GM19463 (cell line): ENCODE measurements around the gene STKLD1.
A peak's percentile ranks its signal among the peaks of the same experiment; 100 is the strongest.
"Not testable (repeated sequence)": the region's sequence is repeated elsewhere in the genome, so short reads cannot be mapped to it uniquely, and the experiment has no call there.

ENCODE experiments used
- ATAC-seq: cut with Tn5 transposase; IDR thresholded peaks from one replicate; pipeline ENCODE4 v1.9.1; 2021; ENCODE audit warnings: mild to moderate bottlenecking, moderate library complexity; ENCODE audit not compliant: unreplicated experiment

The STKLD1 gene

DNA sequence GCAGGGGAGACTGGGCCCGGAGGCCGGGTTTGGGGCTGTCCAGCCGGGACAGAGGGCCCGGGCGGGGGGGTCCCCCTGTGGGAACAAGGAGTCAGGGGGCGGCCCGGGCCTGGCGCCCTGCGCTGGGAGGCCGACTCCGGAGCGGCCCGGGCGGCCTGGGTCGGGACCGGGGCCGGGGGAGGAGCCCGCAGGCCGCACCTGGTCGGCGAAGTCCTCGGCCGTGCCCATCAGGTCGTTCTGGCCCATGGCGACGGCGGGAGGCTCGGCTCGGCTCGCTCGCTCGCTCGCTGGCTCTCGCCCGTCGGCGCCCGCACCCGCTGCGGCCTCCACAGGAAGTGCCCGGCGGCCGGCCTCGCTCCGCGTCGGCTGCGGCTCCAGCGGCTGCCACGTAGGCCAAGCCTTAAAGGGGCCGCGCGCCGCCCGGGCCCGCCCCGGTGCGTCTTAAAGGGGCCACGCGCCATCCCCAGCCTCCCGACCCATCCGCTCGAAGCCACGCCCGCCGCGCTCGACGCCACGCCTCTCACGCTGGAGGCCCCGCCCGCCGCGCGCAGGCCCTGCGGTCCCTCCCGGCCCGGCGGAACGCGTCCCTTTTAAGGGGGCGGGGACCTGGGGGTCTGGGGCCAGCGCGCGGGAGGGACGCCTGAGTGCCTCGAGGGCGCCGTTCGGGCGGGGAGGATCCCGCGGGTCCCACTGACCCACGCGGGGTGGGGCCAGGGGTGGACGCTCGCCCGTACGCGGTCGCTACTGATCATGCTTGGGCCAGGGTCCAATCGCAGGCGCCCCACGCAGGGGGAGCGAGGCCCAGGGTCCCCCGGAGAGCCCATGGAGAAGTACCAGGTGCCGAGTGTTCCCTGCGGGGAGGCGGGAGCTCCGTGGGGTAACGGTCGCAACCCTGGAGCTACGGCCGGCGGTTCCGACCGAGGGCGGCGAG lies at the start of gene STKLD1, which contains the start of gene SURF4:
Gene STKLD1 (plus strand): TSS at position 643 of the 931 bp plus-strand sequence. CDS start 108 bp downstream, at position 751.
Gene SURF4 (minus strand): TSS at position 337 of the 931 bp plus-strand sequence. CDS start 91 bp downstream, at position 246.
- ATAC-seq: peak; percentile 92

DNA sequence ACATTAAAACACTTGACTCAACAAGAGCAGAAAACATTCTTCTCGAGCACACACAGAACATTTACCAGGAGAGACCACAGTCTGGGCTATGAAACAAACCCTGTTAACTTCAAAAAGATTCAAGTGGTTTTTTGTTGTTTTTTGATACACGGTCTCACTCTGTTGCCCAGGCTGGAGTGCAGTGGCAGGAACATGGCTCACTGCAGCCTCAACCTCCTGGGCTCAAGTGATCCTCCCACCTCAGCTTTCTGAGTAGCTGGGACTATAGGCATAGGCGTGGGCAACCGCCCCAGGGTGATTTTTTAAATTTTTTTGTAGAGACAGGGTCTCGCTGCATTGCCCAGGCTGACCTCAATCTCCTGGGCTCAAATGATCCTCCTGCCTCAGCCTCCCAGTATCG lies 49.1 kb upstream of the STKLD1 start:
- ATAC-seq: not testable (repeated sequence)

DNA sequence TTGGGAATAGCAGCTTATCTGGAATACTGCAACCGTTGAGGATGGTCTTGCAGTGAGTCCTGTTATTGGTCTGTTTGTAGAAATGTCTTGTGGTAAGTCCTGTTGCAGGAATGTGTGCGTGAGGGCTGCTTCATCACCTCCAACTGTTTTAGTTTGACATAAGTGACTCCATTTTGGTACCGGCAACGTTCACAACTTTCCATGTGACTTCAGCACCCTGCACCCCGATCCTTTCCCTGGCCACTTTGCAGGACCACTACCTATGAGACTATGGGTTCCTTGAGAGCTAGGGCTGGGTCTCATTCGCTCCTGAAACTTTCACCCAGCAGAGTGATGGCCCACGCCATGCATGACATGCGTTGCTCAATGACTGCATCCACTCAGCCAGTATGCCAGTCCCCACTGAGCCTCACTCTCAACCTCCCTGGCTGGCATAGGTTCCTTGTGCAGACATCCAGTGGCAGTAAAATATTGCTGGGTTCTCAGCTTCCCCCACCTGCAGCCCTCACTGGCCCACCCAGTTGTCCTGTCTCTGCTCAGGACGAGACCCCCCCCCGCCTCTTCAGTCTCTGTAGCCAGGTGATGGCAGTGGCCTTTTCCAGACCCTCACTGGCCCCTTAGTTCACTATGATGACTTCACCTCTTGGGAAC lies 48.2 kb upstream of the STKLD1 start:
- no peak for ATAC-seq

DNA sequence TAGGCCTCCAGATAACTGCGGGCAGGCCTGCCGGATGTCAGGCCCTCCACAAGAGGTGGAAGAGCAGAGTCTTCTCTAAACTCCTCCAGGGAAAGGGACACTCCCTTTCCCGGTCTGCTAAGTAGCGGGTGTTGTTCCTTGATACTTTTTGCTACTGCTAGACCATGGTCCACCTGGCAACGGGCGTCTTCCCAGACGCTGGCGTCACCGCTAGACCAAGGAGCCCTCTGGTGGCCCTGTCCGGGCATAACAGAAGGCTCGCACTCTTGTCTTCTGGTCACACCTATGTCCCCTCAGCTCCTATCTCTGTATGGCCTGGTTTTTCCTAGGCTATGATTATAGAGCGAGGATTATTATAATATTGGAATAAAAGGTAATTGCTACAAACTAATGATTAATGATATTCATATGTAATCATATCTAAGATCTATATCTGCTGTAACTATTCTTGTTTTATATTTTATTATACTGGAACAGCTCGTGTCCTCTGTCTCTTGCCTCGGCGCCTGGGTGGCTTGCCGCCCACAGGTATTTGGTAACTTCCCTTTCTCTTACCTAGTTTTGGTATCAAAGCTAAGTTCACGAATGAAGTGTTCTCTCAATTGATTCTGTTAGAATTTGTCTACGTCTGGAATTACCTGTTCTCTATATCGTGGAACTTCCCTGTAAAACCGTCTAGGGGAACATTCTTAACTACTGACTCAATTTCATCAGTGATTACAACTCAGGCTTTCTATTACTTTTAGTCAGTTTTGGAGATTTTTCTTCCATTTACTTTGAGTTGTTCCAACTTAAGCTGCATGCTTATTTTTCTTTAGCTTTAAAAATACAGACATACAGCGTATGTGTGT lies 46.6 kb upstream of the STKLD1 start:
- ATAC-seq: not testable (repeated sequence)

DNA sequence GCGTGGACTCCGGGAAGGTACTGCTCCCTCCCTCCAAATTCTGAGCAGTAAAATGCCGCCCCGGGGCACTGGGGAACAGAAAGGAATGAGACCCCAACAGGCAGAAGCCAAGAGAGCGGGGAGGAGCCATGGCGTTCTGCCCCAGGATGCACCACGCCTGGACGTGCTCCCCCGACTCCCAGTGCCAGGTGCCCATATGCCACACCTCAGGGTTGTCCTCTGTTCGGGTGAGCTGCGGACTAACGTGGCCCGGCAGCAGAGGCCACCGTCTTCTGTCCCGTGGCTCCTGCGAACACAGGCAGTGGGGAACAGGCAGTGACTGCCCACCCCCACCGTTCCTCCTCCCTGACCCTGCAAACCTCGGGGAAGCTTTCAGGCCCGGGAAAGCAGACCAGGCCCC lies 44.9 kb upstream of the STKLD1 start:
- ATAC-seq: no peak

DNA sequence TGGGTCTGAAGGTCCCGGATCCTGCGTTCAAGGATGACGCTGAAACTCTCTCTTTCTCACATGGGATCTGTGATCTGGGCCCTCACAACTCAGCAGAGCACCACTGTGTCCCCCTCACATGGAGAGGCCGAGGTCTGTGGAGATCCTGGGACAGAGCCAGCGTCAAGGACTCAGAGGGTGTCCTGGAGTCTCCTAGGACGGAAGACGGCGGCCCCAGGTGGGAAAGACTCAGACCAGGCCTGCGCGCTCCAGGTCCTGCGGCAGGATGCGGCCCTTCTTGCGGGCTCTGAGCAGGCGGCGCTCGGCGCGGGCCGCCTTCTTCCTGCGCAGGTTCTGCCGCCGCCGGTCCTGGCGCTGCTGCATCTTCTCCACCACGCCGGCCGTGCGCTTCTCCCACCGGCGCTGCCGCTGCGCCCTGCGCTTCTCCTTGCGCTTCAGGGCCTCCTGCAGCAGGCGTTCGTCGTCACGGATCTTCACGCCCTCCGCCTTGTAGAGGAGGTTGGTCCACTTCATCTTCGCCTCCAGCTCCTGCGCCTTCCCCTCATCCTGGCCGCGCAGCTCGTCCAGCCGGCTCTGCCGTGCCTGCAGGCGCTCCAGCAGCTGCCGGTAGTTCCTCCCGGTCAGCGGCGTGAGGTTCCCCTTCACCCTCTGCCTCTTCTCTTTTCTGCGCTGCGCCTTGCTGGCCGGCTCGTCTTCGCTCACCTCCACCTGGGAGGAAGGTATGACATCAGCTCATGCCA lies 44.4 kb upstream of the STKLD1 start:
- ATAC-seq: no peak

DNA sequence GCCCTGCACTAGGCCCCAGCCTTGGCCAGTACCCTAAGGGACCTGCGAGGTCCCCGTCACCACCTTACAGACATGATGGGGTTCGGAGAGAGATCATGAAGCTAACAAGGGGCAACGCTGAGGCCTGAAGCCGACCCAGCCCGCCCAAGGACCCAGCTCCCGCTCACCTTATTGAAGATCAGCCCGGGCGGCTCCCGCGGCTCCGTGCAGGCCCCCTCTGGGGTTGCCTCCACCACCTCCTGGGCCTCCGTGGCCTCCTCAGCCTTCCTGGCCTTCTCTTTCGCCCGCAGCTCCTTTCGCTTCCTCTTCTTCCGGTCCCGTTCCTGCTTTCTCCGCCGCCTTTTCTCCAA lies 43.8 kb upstream of the STKLD1 start:
- ATAC-seq: no peak

DNA sequence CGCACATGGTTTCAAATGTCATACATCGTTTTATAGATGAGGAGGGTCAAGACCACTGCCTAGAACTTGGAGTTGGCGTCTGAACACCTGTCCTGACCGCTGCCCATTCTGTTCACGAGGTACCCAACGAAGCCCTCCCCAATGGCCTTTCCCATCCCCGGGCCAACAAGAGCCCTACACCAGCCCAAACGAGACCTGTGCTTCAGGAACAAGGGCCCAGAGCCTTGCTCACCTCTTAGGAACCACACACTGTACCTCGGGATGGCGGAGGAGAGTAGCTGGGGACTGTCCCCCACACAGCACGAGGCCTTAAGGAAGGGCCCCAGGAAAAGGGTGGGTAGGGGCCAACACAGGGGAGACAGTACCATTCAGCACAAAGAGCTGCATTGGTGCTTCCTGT lies 43.2 kb upstream of the STKLD1 start:
- no peak for ATAC-seq

DNA sequence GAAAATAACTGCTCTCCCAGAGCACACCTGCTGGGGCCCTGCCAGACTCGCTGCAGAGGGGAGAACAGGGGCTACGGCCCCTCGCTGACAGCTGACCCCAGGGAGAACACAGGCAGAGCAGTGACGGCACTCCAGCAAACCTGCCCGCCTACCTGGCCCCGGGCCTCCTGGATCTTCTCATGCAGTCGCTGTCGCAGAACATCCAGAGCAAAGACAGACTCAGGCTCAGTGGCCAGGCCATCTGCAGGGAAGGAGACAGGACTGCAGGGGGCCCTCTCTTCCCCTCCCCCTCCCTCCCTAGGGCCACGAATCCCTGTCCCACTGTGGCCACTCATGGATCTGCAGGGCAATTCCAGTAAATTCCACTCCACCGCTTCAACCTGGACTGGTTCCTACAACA lies 42.6 kb upstream of the STKLD1 start:
- no peak for ATAC-seq

DNA sequence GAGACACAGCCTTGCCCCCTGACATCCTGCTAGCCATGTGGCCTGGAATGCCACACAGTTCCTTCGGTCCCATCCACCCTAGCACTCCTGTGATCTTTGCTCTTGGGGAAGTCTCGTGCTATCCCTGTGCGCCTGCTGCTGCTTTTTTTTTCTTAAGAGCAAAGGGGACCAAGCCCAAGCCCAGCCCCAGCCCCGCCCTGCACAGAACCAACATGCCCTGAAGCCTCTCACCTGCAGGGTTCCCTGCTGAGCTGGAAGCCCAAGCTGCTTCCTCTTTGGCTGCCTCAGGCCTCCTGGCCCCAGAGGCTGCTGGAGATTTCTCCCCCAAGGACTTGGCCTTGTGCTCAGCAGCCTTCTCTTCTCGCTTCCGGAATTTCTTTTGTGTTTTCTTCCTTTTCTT lies 42.0 kb upstream of the STKLD1 start:
- no peak for ATAC-seq

DNA sequence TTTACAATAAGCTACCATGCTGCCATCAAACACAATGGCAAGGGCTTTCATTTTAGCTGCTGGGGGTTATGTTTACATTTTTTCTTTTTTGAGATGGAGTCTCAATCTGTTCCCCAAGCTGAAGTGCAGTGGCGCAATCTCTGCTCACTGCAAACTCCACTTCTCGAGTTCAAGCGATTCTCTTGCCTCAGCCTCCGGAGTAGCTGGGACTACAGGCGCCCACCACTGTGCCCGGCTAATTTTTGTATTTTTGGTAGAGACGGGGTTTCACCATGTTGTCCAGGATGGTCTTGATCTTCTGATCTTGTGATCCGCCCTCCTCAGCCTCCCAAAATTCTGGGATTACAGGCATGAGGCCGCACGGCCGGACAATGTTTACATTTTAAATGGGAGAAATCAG lies 41.3 kb upstream of the STKLD1 start:
- ATAC-seq: not testable (repeated sequence)

DNA sequence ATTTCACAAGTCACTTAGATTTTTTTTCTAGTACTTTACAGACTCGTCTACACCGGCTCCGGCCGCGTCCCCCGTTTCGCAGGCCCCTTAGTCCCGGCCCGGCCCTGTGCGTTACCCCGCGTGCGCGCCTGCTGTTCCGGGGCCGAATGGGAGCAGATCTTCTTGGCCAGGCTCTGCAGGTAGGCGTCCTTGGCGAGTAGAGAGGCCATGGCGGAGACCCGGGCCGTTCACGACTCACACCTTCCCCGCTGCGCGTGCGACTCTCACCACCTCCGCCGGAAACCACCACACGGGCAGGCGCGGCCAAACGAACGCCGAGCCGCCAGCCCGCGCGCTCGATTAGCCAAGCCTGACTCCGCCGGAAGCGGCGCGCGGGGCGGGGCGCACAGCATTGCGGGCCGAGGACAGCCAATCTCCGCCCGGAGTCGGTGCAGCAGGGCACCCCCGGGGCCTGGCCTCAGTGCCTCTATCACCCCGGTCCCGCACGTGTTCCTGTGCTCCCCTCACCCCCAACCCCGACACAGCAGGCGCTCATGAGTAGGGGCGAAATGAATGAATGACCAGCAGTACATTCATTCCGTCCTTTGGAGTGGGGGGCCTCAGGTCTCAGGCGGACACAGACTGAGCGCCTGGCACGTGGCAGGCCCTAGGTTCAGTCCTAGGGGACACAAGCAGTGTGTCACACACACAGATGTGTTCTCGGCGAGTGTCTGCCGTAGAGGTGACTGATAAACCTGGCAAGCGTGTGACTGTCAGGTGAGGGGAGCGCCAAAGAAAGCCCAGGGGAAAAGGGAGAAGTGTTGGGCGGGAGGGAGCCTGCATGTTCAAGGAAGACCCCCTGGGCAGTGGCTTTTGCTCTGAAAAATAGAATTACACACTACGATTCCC lies 40.0 kb upstream of the STKLD1 start, which contains the start of gene SURF6:
Gene SURF6 (minus strand): TSS at position 265 of the 888 bp plus-strand sequence. CDS start 56 bp downstream, at position 209.
- ATAC-seq: peak; percentile 88

DNA sequence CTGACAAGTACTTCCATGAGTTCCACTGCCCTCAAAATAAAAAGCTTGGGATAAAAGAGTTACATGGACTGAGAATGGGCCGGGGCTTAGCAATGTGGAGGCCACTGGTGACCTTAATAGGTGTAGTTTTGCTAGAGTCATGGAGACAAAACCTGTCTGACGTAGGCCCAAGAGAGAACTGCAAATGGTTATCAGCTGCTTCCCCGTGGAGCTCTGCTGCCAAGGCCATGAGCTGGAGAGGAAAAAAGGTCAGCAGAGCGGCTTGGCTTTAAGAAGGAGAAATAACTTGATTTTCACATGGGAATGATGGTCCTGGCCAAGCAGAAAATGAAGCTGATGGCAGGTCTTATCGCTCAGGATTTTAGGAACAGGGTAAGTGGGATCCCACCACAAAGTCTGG lies 36.5 kb upstream of the STKLD1 start:
- no peak for ATAC-seq

DNA sequence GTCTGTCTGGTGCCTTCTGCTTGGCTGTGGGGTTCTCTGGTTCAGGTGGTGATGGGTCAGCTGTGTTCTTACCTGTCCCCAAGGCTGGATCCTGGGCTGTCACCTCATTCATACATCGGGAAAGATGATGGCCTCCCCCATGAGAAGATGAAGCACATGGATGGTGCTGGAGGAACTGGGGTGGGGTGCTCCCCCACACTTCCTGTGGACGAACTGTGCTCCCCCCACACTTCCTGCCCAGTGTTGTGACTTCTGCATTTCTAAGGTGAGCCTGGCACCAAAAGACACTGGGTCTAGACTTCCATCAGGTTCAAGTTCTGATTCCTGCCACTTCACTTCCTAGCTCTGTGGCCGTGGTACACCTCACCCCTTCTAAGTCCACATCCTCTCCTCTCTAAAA lies 35.9 kb upstream of the STKLD1 start:
- no peak for ATAC-seq

DNA sequence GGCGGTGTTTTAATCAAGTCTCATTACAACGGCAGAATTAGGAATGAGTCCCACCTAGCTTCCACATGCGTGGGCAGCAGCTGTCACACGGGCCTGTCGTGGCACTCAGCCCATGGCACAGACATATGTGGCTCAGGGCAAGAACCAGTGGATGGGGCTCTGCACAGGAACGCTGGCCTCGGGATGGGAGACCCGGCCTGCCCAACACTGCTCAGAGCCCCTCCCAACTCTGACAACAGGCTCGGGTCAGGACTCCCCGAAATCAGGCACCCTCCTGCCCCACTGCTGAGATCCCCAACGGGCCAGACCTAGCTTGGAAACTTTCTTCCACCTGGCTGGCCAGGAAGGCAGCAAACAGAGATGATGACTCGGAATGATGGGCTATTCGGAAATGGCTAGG lies 35.2 kb upstream of the STKLD1 start:
- ATAC-seq: no peak

DNA sequence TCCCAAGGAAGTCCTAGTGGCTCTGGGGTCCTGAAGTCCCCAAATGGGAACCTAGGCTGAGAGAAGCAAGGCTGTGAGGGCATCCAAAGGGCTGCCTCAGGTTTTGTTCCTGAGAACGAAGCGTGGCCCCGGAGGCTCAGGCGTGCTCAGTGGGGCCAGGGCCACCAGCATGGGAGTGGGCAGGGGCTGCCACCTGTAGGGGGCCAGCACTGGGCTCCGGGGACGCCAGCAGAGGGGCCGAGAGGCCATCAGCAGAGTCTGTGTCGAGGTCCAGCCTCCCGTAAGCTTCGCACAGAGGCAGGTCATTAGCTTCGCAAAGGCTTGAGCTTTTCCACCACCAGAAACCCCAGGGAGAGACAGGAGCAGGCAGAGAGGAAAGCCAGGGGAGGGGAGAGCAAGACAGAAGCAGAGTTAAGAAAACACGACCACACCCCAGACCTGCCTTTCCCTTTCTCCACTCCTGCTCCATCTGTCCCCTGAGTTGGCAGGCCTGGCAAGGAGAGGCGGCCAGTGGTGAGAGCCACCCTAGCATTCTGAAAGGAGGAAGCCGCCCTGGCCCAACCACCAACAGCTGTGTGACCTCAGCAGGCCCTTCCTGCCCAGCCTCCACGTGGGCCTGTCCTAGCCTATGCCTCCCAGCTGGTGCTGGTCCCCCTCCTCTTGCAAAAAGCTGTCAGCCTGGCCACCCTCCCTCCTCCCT lies 34.6 kb upstream of the STKLD1 start:
- ATAC-seq: no peak

DNA sequence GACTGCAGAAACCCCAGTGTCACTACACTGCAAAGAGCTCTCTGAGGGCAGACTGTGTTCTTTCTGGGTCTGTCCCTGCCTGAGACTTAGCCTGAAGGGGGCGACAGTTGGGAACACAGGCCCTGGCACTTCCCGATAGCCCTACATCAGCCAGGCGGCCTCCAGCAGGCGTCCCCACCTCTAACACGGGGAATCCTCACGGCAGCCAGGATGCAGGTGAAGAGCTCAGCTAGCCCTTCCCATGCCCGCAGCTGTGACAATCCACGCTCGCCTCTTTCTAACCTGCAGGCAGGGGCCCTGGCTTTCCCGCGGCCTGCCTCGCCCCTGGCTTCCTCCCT lies 34.1 kb upstream of the STKLD1 start:
- no peak for ATAC-seq

DNA sequence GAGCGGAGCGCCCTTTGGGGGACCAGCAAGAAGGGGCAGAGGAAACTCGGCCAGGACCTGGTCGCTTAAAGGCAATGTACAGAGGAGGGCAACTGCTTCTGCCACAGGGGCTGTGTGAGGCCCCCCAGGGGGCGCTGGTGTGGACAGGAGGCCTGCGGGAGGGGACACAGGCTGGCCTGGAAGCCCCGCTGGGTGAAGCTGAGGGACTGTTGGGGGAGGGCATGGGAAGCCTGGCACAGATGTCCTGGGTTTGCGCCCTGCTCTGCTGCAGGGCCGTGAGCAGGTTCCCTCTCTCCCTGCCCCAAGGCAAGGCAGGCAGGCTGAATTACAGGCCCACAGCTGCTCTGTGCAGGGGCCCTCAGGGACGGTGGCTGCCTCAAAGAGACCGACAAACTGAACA lies 33.6 kb upstream of the STKLD1 start:
- no peak for ATAC-seq

DNA sequence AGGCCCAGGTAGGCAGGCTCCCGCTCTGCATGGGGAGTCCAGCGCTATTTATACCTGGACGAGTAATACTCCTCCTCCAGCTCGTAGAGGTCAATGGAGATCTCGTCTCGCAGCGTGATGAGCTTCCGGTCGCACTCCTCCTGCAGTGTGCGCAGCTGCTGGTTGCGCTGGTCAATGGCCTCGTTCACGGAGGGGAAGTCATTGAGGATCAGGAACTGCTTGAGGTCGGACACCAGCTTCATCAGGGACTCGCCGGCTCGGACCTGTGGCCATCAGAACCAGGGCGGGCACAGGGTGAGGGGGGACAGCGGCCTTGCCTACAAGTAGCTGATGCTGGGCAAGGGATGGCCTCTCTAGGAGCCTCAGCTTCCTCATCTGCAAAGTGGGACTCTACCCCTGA lies 32.1 kb upstream of the STKLD1 start:
- no peak for ATAC-seq
